H1 (cell line): Measurements from ENCODE around the gene ZFP1. TPM values are rescaled to one million over a fixed set of nuclear protein-coding genes. Genes with fewer than 3 reads are reported as not detected.

Experiments used
- CTCF ChIA-PET: fragments of 300-600 bp; sonication (Branson Sonifier 250); formaldehyde crosslinking; loops from one replicate; lab custom pipeline; 2021; ENCODE audit not compliant: partially characterized antibody; lab: Charles Lee
- POLR2A ChIA-PET: fragments of 300-600 bp; sonication (Branson Sonifier 250); formaldehyde crosslinking; loops from one replicate; lab custom pipeline; 2021; ENCODE audit warnings: inconsistent platforms; ENCODE audit not compliant: partially characterized antibody; lab: Charles Lee
- DNase-seq, 2 experiments: peaks; one replicate each; pipeline versions ENCODE4 v3.0.0 to v3.0.0-alpha.2; 2010 to 2022; ENCODE audit warnings: low spot score in 2 of 2, low read depth in 1 of 2, mixed read lengths in 1 of 2
- FAIRE-seq: peaks from 2 replicates; lab custom pipeline; 2011; peaks lifted over from hg19 to GRCh38; lab: Jason Lieb, UNC
- H2AFZ ChIP-seq: 2 replicates; pipeline ENCODE4 v1.8.1; 2012; ENCODE audit warnings: low read length, inconsistent platforms
- H2AK5ac ChIP-seq: 2 replicates; pipeline ENCODE4 v1.6.1; 2013; ENCODE audit warnings: low read depth, low read length
- H2BK120ac ChIP-seq: replicated peaks from 2 replicates; pipeline ENCODE3; 2013; ENCODE audit warnings: low read depth, low read length, inconsistent platforms
- H2BK12ac ChIP-seq: 2 replicates; pipeline ENCODE4 v1.6.1; 2013; ENCODE audit warnings: low read depth, low read length
- H2BK15ac ChIP-seq: 2 replicates; pipeline ENCODE4 v1.6.1; 2013; ENCODE audit warnings: low read length
- H2BK20ac ChIP-seq: 2 replicates; pipeline ENCODE4 v1.6.1; 2013; ENCODE audit warnings: low read length
- H2BK5ac ChIP-seq: 2 replicates; pipeline ENCODE4 v1.6.1; 2013; ENCODE audit warnings: low read depth, low read length
- H3K14ac ChIP-seq: 2 replicates; pipeline ENCODE4 v1.6.1; 2013; ENCODE audit warnings: inconsistent platforms; ENCODE audit not compliant: insufficient read length
- H3K18ac ChIP-seq: 2 replicates; pipeline ENCODE4 v1.6.1; 2013; ENCODE audit warnings: low read length; ENCODE audit errors: extremely low read depth
- H3K23ac ChIP-seq: 2 replicates; pipeline ENCODE4 v1.6.1; 2013; ENCODE audit warnings: inconsistent platforms; ENCODE audit not compliant: insufficient read length
- H3K23me2 ChIP-seq: 2 replicates; pipeline ENCODE4 v1.6.1; 2013; ENCODE audit warnings: low read depth, low read length
- H3K27ac ChIP-seq: 2 replicates; pipeline ENCODE4 v1.6.1; 2011; ENCODE audit warnings: low read depth, low read length, inconsistent platforms
- H3K27me3 ChIP-seq, 4 experiments: replicated peaks in 1 of 4; 1 replicate in 1 of 4; 2 replicates in 3 of 4; pipeline versions ENCODE4 v1.6.1 to v1.8.1; 2011 to 2013; ENCODE audit warnings: low read length in 3 of 4, mild to moderate bottlenecking in 3 of 4, inconsistent platforms in 2 of 4, mixed read lengths in 2 of 4, moderate library complexity in 1 of 4; ENCODE audit not compliant: control insufficient read depth in 3 of 4, insufficient read depth in 3 of 4; ENCODE audit errors: extremely low read depth in 1 of 4
- H3K36me3 ChIP-seq, 4 experiments: 2 replicates each; pipeline versions ENCODE4 v1.6.1 to v1.8.1; 2011 to 2013; ENCODE audit warnings: mild to moderate bottlenecking in 4 of 4, low read length in 3 of 4, moderate library complexity in 2 of 4, control low read depth in 1 of 4, inconsistent platforms in 1 of 4; ENCODE audit not compliant: insufficient read depth in 4 of 4, control insufficient read depth in 2 of 4
- H3K4ac ChIP-seq: replicated peaks from 2 replicates; pipeline ENCODE3; 2013; ENCODE audit warnings: low read length, low read depth, mixed read lengths, inconsistent platforms; ENCODE audit not compliant: insufficient read length
- H3K4me1 ChIP-seq, 4 experiments: replicated peaks in 1 of 4; 1 replicate in 1 of 4; 2 replicates in 3 of 4; pipeline versions ENCODE4 v1.6.1 to v1.8.1; 2011 to 2013; ENCODE audit warnings: low read length in 3 of 4, inconsistent platforms in 2 of 4, mixed read lengths in 1 of 4; ENCODE audit not compliant: insufficient read depth in 4 of 4, control insufficient read depth in 3 of 4
- H3K4me2 ChIP-seq, 2 experiments: 2 replicates each; pipeline versions ENCODE4 v1.6.1 to v1.8.1; 2011 to 2013; ENCODE audit warnings: low read depth in 2 of 2, low read length in 2 of 2, control low read depth in 1 of 2, inconsistent platforms in 1 of 2, mild to moderate bottlenecking in 1 of 2; ENCODE audit not compliant: insufficient read depth in 1 of 2
- H3K4me3 ChIP-seq, 4 experiments: fragments of 200-600, 300-600 bp in 1 of 4; sonication (generic), shearing (Covaris generic), sonication (Bioruptor Twin) in 1 of 4; 2 replicates each; pipeline versions ENCODE4 v1.5.1 to v1.8.1; 2011 to 2016; ENCODE audit warnings: low read length in 4 of 4, low read depth in 3 of 4, control low read depth in 2 of 4, inconsistent platforms in 2 of 4, mild to moderate bottlenecking in 2 of 4, mixed read lengths in 1 of 4, moderate library complexity in 1 of 4; ENCODE audit not compliant: insufficient read depth in 2 of 4; ENCODE audit errors: extremely low read depth in 1 of 4
- H3K56ac ChIP-seq: replicated peaks from 2 replicates; pipeline ENCODE3; 2013; ENCODE audit warnings: low read depth, mild to moderate bottlenecking, mixed read lengths, low read length, inconsistent platforms; ENCODE audit not compliant: insufficient read length
- H3K79me1 ChIP-seq: 2 replicates; pipeline ENCODE4 v1.6.1; 2013; ENCODE audit warnings: low read depth, low read length, control low read depth
- H3K79me2 ChIP-seq, 2 experiments: 2 replicates each; pipeline versions ENCODE4 v1.6.1 to v1.8.1; 2012 to 2013; ENCODE audit warnings: low read length in 2 of 2, mild to moderate bottlenecking in 2 of 2, inconsistent platforms in 1 of 2; ENCODE audit not compliant: insufficient read depth in 2 of 2, control insufficient read depth in 1 of 2
- H3K9ac ChIP-seq, 4 experiments: replicated peaks in 1 of 4; 1 replicate in 1 of 4; 2 replicates in 3 of 4; pipeline versions ENCODE4 v1.6.1 to v1.8.1; 2011 to 2013; ENCODE audit warnings: low read depth in 3 of 4, low read length in 3 of 4, control low read depth in 2 of 4, mild to moderate bottlenecking in 2 of 4, moderate library complexity in 2 of 4, inconsistent platforms in 1 of 4; ENCODE audit errors: extremely low read depth in 1 of 4
- H3K9me3 ChIP-seq, 2 experiments: 2 replicates each; pipeline versions ENCODE4 v1.6.1 to v1.8.1; 2012 to 2013; ENCODE audit warnings: mild to moderate bottlenecking in 2 of 2, moderate library complexity in 2 of 2, control low read depth in 1 of 2, inconsistent platforms in 1 of 2, low read depth in 1 of 2, low read length in 1 of 2, mixed read lengths in 1 of 2; ENCODE audit not compliant: insufficient read depth in 2 of 2
- H4K20me1 ChIP-seq, 2 experiments: replicated peaks in 1 of 2; 2 replicates each; pipeline versions ENCODE3 to v1.8.1; 2011 to 2013; ENCODE audit warnings: inconsistent platforms in 2 of 2, low read length in 2 of 2, mild to moderate bottlenecking in 1 of 2; ENCODE audit not compliant: insufficient read depth in 2 of 2, control insufficient read depth in 1 of 2
- H4K5ac ChIP-seq: 2 replicates; pipeline ENCODE4 v1.6.1; 2013; ENCODE audit warnings: low read length, low read depth, mixed read lengths, inconsistent platforms; ENCODE audit not compliant: insufficient read length
- H4K8ac ChIP-seq: 2 replicates; pipeline ENCODE4 v1.8.0; 2013; ENCODE audit warnings: mild to moderate bottlenecking, moderate library complexity, low read length, inconsistent platforms; ENCODE audit not compliant: insufficient read depth; ENCODE audit errors: extremely low read depth
- H4K91ac ChIP-seq: replicated peaks from 2 replicates; pipeline ENCODE3; 2013; ENCODE audit warnings: low read length, mixed read lengths, inconsistent platforms; ENCODE audit not compliant: insufficient read length
- ATF3 ChIP-seq: IDR thresholded peaks from 2 replicates; pipeline ENCODE4 v1.6.1; 2011; ENCODE audit warnings: low read depth, mild to moderate bottlenecking, low read length; ENCODE audit not compliant: insufficient read depth
- CBX5 ChIP-seq: fragments of 300-800, 300-1000 bp; sonication (generic); IDR thresholded peaks from 2 replicates; pipeline ENCODE4 v1.7.1; 2016; ENCODE audit warnings: antibody characterized with exemption, low read length, low read depth
- CTBP2 ChIP-seq: IDR thresholded peaks from 2 replicates; pipeline ENCODE4 v1.7.0; 2011; ENCODE audit warnings: borderline replicate concordance, mild to moderate bottlenecking, moderate library complexity, mixed read lengths, low read length; ENCODE audit not compliant: insufficient read depth, insufficient read length
- EP300 ChIP-seq, 2 experiments: IDR thresholded peaks; 1 replicate in 1 of 2; 2 replicates in 1 of 2; pipeline ENCODE4 v1.6.1; 2011 to 2012; ENCODE audit warnings: low read depth in 2 of 2, low read length in 2 of 2, mild to moderate bottlenecking in 2 of 2, borderline replicate concordance in 1 of 2, inconsistent platforms in 1 of 2, moderate library complexity in 1 of 2
- GTF2F1 ChIP-seq: IDR thresholded peaks from 2 replicates; pipeline ENCODE4 v1.6.1; 2012; ENCODE audit warnings: low read depth, low read length, improper control_type of control experiment, borderline replicate concordance
- KDM1A ChIP-seq: fragments of 200-600, 300-600 bp; sonication (generic); IDR thresholded peaks from 2 replicates; pipeline ENCODE4 v1.7.1; 2016; ENCODE audit warnings: mild to moderate bottlenecking, low read length, borderline replicate concordance
- MAFK ChIP-seq: IDR thresholded peaks from 2 replicates; pipeline ENCODE4 v1.6.1; 2012; ENCODE audit warnings: low read depth, mild to moderate bottlenecking, improper control_type of control experiment, low read length
- SIX5 ChIP-seq: IDR thresholded peaks from 2 replicates; pipeline ENCODE4 v1.6.1; 2011; ENCODE audit warnings: mild to moderate bottlenecking, low read depth, low read length
- SP1 ChIP-seq: IDR thresholded peaks from 2 replicates; pipeline ENCODE4 v1.6.1; 2011; ENCODE audit warnings: low read depth, low read length
- SP2 ChIP-seq: IDR thresholded peaks from 2 replicates; pipeline ENCODE4 v1.6.1; 2012; ENCODE audit warnings: mild to moderate bottlenecking, low read length, inconsistent platforms
- SUZ12 ChIP-seq: fragments of 200-600 bp; sonication (generic); IDR thresholded peaks from 2 replicates; pipeline ENCODE4 v1.6.1; 2012; ENCODE audit warnings: mild to moderate bottlenecking, inconsistent platforms, low read length, moderate library complexity, mixed read lengths
- TAF1 ChIP-seq: IDR thresholded peaks from 2 replicates; pipeline ENCODE4 v1.6.1; 2011; ENCODE audit warnings: mild to moderate bottlenecking, low read depth, low read length
- TEAD4 ChIP-seq: IDR thresholded peaks from 2 replicates; pipeline ENCODE4 v1.6.1; 2012; ENCODE audit warnings: low read depth, low read length, inconsistent platforms, mixed read lengths
- WGBS, 2 experiments: shearing (Covaris generic) in 1 of 2; methylation state at CpG; one replicate each; pipeline versions ENCODE4 v1.1.6 to v1.1.7; 2013 to 2015; ENCODE audit warnings: low lambda C conversion rate in 2 of 2, mixed read lengths in 2 of 2, inconsistent platforms in 1 of 2, low coverage in 1 of 2, missing lambda C conversion rate in 1 of 2; ENCODE audit not compliant: insufficient replicate concordance in 2 of 2, insufficient coverage in 1 of 2, insufficient read length in 1 of 2; ENCODE audit errors: extremely low coverage in 1 of 2, missing lambda C conversion rate in 1 of 2; 5-methylcytosine and 5-hydroxymethylcytosine counted together
- polyA plus RNA-seq, 7 experiments: library from polyadenylated mRNA; depleted of rRNA in 3 of 7; stranded (reverse) in 5 of 7; unstranded in 2 of 7; fragments of >200 nt in 5 of 7; fragments of 200-250 nt in 2 of 7; gene quantifications; 1 replicate in 5 of 7; 2 replicates in 1 of 7; 4 replicates in 1 of 7; pipeline versions ENCODE4 v1.2.1 to v1.2.3, GENCODE V29; 2011 to 2013; ENCODE audit warnings: missing spikeins in 2 of 7, mixed read lengths in 2 of 7
- total RNA-seq: library from RNA; stranded (reverse); fragmentation: NEBNext Ultra II Directional; extraction: Animal tissue kit (Norgen Biotek cat#: 25700); gene quantifications from 2 replicates; pipeline ENCODE4 v1.2.1, GENCODE V29; 2021

Gene ZFP1
- total and polyA plus RNA-seq, 2 of the 8 experiments (the other 6 are each of a cell fraction or from before 2014, with no cell fraction given) = 4.0 to 11.2 TPM

DNA sequence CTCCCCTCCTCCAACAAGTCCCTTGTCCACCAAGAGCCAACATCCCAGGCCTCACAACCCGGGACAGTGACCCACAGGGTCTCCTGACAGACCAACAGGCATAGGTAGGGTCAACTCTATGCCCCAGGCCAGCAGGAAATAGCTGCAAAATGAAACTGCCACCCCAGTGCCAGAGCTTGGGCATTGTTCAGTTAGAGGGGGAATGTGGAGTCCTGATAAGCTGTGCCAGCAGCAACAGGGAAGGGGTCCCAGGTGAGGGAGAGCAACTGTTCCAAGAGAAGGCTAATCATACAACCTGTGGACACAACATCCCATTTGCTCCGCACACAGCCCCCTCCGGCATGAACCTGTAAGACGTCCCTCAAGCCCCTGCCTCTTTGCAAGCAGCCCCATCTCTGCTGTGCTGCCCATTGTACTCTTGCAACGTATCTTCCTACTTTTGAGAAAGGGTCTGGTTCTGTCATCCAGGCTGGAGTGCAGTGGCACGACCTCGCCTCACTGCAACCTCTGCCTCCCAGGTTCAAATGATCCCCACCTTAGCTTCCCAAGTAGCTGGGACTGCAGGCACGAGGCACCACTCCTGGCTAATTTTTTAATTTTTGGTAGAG is 41.4 kb downstream of the ZFP1 start:
- Histone ChIP-seq H3K9me3 (no peaks in the 10 kb centered on the region), H2BK12ac (no peak overlapping the region), H3K23me2 (no peaks in the 10 kb centered on the region), H3K4me2 (no peak overlapping the region), H3K4me3 (no peak overlapping the region), H3K18ac (no peak overlapping the region), H3K4ac (no peak overlapping the region), H3K79me2 (no peaks in the 10 kb centered on the region), H3K23ac (no peak overlapping the region), H3K9ac (no peak overlapping the region), H2BK20ac (no peak overlapping the region), H2AK5ac (no peak overlapping the region), H2BK15ac (no peak overlapping the region), H2BK5ac (no peak overlapping the region), H4K91ac (no peak overlapping the region), H3K79me1 (no peaks in the 10 kb centered on the region), H3K27me3 (no peaks in the 10 kb centered on the region), H3K56ac (no peak overlapping the region), H4K8ac (no peak overlapping the region), H4K5ac (no peak overlapping the region), H2AFZ (no peak overlapping the region), H4K20me1 (no peaks in the 10 kb centered on the region), H3K36me3 (no peaks in the 10 kb centered on the region), H3K4me1 (no peaks in the 10 kb centered on the region), H2BK120ac (no peak overlapping the region), H3K14ac (no peak overlapping the region), H3K27ac (no peak overlapping the region)
- ChIA-PET POLR2A (no interaction called here), CTCF (interaction anchor here (1.0 to 5.8 kb wide), 5 partner anchors 10 to 327 kb away, joined by 3 to 29 read pairs (median 3); no protein-coding TSS in a partner anchor)
- no peak for FAIRE-seq
- no peak for DNase-seq
- 91% methylated on average over 8 of the region's 8 CpGs; no CpG with 5 or more reads in 1 of the 2 experiments for WGBS, 2 experiments
- no peak for TF ChIP-seq SUZ12
- TF ChIP-seq TAF1 = no peak
- no peak for TF ChIP-seq KDM1A
- no peak for TF ChIP-seq CBX5
- no peak for TF ChIP-seq ATF3
- TF ChIP-seq SIX5 = no peak
- TF ChIP-seq MAFK = no peak
- no peak for TF ChIP-seq GTF2F1
- TF ChIP-seq SP1 = no peak
- no peak for TF ChIP-seq TEAD4
- no peak for TF ChIP-seq SP2
- no peak for TF ChIP-seq EP300 (IDR thresholded peaks at IDR 0.05; ENCODE audit: borderline replicate concordance in 1 of 2, low read depth in 2 of 2, low read length in 2 of 2)
- no peak for TF ChIP-seq CTBP2
